Sigmoid colon (tissue), 4 donors: Measurements from ENCODE around the gene DEDD.

Source experiments
- EP300 ChIP-seq, 4 donors: sonication (generic); formaldehyde crosslinking; IDR thresholded peaks; one replicate each; pipeline ENCODE4 v1.6.1; 2017; ENCODE audit warnings: antibody characterized with exemption in 4 of 4
- POLR2A ChIP-seq, 2 donors: fragments of 450-650 bp; IDR thresholded peaks; one replicate each; pipeline ENCODE4 v1.6.1; 2016; ENCODE audit warnings: antibody characterized with exemption in 2 of 2, mild to moderate bottlenecking in 2 of 2, moderate library complexity in 2 of 2
- POLR2AphosphoS5 ChIP-seq, 4 donors: sonication (generic); formaldehyde crosslinking; IDR thresholded peaks; one replicate each; pipeline ENCODE4 v1.6.1; 2017; ENCODE audit warnings: antibody characterized with exemption in 4 of 4
- TF ChIP-seq, protein P1 (sequence below), 4 experiments: fragments of 450-650 bp in 3 of 4; fragments of 200-600 bp in 1 of 4; IDR thresholded peaks; one replicate each; pipeline ENCODE4 v1.5.1; 2016 to 2019; ENCODE audit warnings: antibody characterized with exemption in 4 of 4, mild to moderate bottlenecking in 3 of 4, moderate library complexity in 2 of 4

DNA sequence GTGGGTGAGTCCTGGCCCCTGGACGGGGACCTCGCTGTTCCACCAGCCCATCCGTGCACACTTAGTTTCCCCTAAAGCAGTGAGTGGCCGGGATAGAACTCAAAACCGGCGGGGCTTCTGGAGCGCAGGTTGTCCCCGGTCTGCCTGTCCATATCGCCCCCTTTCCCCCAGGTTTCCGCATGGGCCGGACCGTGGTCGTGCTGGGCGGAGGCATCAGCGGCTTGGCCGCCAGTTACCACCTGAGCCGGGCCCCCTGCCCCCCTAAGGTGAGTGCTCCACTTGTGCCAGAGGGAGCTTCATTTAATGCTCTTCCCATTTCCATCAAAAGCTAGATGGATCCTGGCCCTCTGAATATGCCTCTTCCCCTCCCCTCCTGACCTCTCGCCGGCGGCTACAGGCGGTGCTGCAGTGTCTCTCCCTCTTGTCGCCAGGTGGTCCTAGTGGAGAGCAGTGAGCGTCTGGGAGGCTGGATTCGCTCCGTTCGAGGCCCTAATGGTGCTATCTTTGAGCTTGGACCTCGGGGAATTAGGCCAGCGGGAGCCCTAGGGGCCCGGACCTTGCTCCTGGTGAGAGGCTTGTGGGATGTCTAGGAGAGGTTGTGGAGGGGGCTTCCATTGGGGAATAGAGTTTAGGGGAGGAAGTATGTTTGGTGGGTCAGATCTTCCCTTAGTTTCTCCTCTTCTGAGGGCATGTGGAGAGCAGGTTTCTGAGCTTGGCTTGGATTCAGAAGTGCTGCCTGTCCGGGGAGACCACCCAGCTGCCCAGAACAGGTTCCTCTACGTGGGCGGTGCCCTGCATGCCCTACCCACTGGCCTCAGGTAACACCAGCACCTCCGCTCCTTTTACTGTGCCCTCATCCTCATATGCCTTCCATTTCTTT, 34.4 kb upstream of the DEDD start:
- TF ChIP-seq, protein P1, sequence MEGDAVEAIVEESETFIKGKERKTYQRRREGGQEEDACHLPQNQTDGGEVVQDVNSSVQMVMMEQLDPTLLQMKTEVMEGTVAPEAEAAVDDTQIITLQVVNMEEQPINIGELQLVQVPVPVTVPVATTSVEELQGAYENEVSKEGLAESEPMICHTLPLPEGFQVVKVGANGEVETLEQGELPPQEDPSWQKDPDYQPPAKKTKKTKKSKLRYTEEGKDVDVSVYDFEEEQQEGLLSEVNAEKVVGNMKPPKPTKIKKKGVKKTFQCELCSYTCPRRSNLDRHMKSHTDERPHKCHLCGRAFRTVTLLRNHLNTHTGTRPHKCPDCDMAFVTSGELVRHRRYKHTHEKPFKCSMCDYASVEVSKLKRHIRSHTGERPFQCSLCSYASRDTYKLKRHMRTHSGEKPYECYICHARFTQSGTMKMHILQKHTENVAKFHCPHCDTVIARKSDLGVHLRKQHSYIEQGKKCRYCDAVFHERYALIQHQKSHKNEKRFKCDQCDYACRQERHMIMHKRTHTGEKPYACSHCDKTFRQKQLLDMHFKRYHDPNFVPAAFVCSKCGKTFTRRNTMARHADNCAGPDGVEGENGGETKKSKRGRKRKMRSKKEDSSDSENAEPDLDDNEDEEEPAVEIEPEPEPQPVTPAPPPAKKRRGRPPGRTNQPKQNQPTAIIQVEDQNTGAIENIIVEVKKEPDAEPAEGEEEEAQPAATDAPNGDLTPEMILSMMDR (IDR thresholded peaks at IDR 0.05) = no peak
- TF ChIP-seq POLR2A (IDR thresholded peaks at IDR 0.05) (no peak), EP300 (IDR thresholded peaks at IDR 0.05) (no peak), POLR2AphosphoS5 (IDR thresholded peaks at IDR 0.05) (no peak)
